Measurements from ENCODE around the gene ADGRG1. TPM values are rescaled to one million over a fixed set of nuclear protein-coding genes. Genes with fewer than 3 reads are reported as not detected.

The ADGRG1 gene
- total RNA-seq: 0.51 and 1.8 TPM in 2 replicates
- 1.6 and 7.2 TPM in 2 replicates for polyA plus RNA-seq
- 4.4 and 12.2 TPM in 2 replicates for polyA plus RNA-seq (2012)
- polyA minus RNA-seq (ENCODE audit: low replicate concordance): 10.7 and 27.9 TPM in 2 replicates

DNA sequence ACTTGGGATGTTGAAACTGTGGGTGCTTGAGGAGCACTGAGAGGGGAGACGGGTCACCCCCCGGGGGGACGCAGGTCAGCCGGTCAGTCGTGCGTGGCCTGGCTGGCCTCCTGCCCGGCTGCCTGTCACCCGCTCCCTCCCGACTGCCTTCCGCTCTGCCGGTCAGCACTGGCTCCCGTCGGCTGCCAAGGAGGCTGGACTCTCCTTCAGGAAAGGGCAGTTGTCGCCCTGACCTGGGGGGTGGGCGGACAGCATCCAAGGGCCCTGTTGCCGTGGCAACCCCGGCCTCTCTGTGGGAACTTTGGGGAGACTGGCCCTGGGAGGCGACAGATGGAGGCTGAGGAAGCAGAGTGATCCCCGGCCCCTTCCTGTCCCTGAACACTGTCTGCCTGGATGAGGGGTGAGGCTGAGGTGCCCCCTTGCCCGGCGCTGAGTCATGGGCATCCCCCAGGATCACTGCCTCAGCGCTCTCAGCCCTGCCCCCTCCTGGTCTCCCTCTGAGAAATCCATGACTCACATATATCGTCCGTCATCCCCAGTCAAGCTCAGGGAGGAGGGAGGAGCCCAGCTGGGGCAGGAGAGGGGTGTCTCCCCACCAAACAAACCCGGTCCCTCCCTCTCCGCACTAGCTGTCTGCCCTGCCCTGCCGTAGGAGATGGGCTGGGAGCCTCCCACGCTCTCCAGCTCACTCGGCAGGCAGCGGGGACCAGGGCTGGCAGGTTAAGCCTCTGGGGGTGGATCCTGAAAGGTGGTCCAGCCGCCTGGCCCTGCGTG, at the start of gene ADGRG1:
TSS of gene ADGRG1 (plus strand) at position 623 of the 774 bp plus-strand sequence. CDS start 21,658 bp downstream, outside the sequence.
- H3K9ac ChIP-seq (ENCODE audit: insufficient read depth, low read length): peak within 1 kb of the TSS; percentile 74
- no peaks in the 10 kb centered on the region for H3K9me3 ChIP-seq (ENCODE audit: control insufficient read depth, insufficient read depth, low read depth, low read length)
- H3K79me2 ChIP-seq (ENCODE audit: control insufficient read depth, insufficient read depth, low read length): peaks cover 3% of the 10 kb centered on the region
- H2AFZ ChIP-seq (ENCODE audit: low read length): peak within 1 kb of the TSS; percentile 59
- TF ChIP-seq, protein P1, sequence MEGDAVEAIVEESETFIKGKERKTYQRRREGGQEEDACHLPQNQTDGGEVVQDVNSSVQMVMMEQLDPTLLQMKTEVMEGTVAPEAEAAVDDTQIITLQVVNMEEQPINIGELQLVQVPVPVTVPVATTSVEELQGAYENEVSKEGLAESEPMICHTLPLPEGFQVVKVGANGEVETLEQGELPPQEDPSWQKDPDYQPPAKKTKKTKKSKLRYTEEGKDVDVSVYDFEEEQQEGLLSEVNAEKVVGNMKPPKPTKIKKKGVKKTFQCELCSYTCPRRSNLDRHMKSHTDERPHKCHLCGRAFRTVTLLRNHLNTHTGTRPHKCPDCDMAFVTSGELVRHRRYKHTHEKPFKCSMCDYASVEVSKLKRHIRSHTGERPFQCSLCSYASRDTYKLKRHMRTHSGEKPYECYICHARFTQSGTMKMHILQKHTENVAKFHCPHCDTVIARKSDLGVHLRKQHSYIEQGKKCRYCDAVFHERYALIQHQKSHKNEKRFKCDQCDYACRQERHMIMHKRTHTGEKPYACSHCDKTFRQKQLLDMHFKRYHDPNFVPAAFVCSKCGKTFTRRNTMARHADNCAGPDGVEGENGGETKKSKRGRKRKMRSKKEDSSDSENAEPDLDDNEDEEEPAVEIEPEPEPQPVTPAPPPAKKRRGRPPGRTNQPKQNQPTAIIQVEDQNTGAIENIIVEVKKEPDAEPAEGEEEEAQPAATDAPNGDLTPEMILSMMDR (conservative IDR thresholded peaks at IDR 0.05 in 1 of 2, IDR thresholded peaks at IDR 0.05 in 1 of 2; ENCODE audit: low read depth in 1 of 2, low read length in 2 of 2): peak in 1 of 2 donors; percentile 26
- TF ChIP-seq EZH2 (IDR thresholded peaks at IDR 0.05; ENCODE audit: low read length, missing control alignments): no peak
- peaks cover 27% of the 10 kb centered on the region for H3K4me1 ChIP-seq (ENCODE audit: control insufficient read depth, extremely low read depth, insufficient read depth, low read length)
- peak within 1 kb of the TSS; percentile 20 to 44 (median 30) for H3K4me3 ChIP-seq (replicated peaks in 1 of 4; ENCODE audit: control extremely low read depth in 1 of 4, insufficient read depth in 1 of 4, low read depth in 3 of 4, low read length in 4 of 4)
- peak within 1 kb of the TSS; percentile 91 for H3K4me2 ChIP-seq (ENCODE audit: extremely low read depth, insufficient read depth, low read length)
- no peaks in the 10 kb centered on the region for H3K36me3 ChIP-seq (ENCODE audit: control insufficient read depth, insufficient read depth, low read length)
- no peaks in the 10 kb centered on the region for H4K20me1 ChIP-seq (ENCODE audit: control insufficient read depth, extremely low read depth, insufficient read depth, low read length)
- peak; percentile 93 to 96 for DNase-seq (ENCODE audit: low read depth in 2 of 2)
- H3K27me3 ChIP-seq (ENCODE audit: control insufficient read depth, insufficient read depth, low read length): no peaks in the 10 kb centered on the region
- H3K27ac ChIP-seq (ENCODE audit: insufficient read depth, low read length): peak within 1 kb of the TSS; percentile 96

DNA sequence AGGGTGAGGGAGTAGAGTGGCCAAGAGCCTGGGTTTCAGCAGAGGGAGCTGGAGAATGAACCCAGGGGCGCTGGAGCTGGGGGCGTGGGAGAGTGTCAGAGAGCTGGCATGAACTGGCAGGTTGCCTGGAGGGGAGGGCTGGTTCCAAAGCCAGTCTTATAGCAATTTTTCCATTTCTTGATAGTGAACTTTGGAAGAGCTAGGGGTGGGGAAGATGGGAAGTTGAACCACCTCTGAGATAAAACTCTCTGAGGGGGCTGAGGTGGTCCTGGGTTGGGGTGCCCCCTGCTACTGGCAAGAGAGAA, 49.1 kb upstream of the ADGRG1 start:
- Histone ChIP-seq H2AFZ (ENCODE audit: low read length) (no peak overlapping the region), H3K9ac (ENCODE audit: insufficient read depth, low read length) (no peak overlapping the region), H4K20me1 (ENCODE audit: control insufficient read depth, extremely low read depth, insufficient read depth, low read length) (no peaks in the 10 kb centered on the region), H3K27ac (ENCODE audit: insufficient read depth, low read length) (no peak overlapping the region), H3K27me3 (ENCODE audit: control insufficient read depth, insufficient read depth, low read length) (peaks cover 5% of the 10 kb centered on the region), H3K36me3 (ENCODE audit: control insufficient read depth, insufficient read depth, low read length) (no peaks in the 10 kb centered on the region), H3K4me2 (ENCODE audit: extremely low read depth, insufficient read depth, low read length) (no peak overlapping the region), H3K79me2 (ENCODE audit: control insufficient read depth, insufficient read depth, low read length) (no peaks in the 10 kb centered on the region), H3K4me1 (ENCODE audit: control insufficient read depth, extremely low read depth, insufficient read depth, low read length) (no peaks in the 10 kb centered on the region), H3K9me3 (ENCODE audit: control insufficient read depth, insufficient read depth, low read depth, low read length) (no peaks in the 10 kb centered on the region), H3K4me3 (replicated peaks in 1 of 4; ENCODE audit: control extremely low read depth in 1 of 4, insufficient read depth in 1 of 4, low read depth in 3 of 4, low read length in 4 of 4) (no peak overlapping the region)
- TF ChIP-seq, protein P1 (conservative IDR thresholded peaks at IDR 0.05 in 1 of 2, IDR thresholded peaks at IDR 0.05 in 1 of 2; ENCODE audit: low read depth in 1 of 2, low read length in 2 of 2): no peak
- no peak for TF ChIP-seq EZH2 (IDR thresholded peaks at IDR 0.05; ENCODE audit: low read length, missing control alignments)
- no peak for DNase-seq (ENCODE audit: low read depth in 2 of 2)

DNA sequence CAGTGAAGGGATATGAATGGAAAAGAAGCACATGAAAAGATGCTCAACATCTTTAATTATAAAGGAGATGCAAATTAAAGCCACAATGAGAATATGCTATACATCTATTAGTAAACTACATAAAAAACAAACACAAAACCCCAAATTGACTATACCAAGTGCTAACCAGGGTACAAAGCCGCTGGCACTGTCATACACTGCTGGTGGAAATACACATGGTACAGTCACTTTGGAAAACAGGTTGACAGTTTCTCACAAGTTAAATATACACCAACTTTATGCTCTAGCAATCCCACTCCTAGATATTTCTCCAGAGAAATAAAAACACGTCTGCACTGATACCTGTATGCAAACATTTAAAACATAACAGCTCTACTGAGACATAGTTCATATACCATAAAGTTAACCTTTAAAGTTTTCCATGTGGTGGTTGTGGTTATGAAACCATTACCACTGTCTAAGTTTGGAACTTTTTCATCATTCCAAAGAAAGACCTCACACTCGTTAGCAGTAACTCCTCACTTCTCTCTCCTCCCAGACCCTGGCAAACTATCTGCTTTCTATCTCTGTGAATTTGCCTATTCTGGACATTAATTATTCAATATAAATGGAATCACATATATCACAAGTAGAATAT, 43.3 kb upstream of the ADGRG1 start:
- no peak overlapping the region for H3K27ac ChIP-seq (ENCODE audit: insufficient read depth, low read length)
- H3K36me3 ChIP-seq (ENCODE audit: control insufficient read depth, insufficient read depth, low read length): no peaks in the 10 kb centered on the region
- H3K4me2 ChIP-seq (ENCODE audit: extremely low read depth, insufficient read depth, low read length): no peak overlapping the region
- H2AFZ ChIP-seq (ENCODE audit: low read length): no peak overlapping the region
- H3K79me2 ChIP-seq (ENCODE audit: control insufficient read depth, insufficient read depth, low read length): no peaks in the 10 kb centered on the region
- DNase-seq (ENCODE audit: low read depth in 2 of 2): no peak
- no peaks in the 10 kb centered on the region for H4K20me1 ChIP-seq (ENCODE audit: control insufficient read depth, extremely low read depth, insufficient read depth, low read length)
- no peaks in the 10 kb centered on the region for H3K4me1 ChIP-seq (ENCODE audit: control insufficient read depth, extremely low read depth, insufficient read depth, low read length)
- TF ChIP-seq, protein P1 (conservative IDR thresholded peaks at IDR 0.05 in 1 of 2, IDR thresholded peaks at IDR 0.05 in 1 of 2; ENCODE audit: low read depth in 1 of 2, low read length in 2 of 2): no peak
- no peak for TF ChIP-seq EZH2 (IDR thresholded peaks at IDR 0.05; ENCODE audit: low read length, missing control alignments)
- peaks cover 5% of the 10 kb centered on the region for H3K27me3 ChIP-seq (ENCODE audit: control insufficient read depth, insufficient read depth, low read length)
- H3K9ac ChIP-seq (ENCODE audit: insufficient read depth, low read length): no peak overlapping the region
- no peak overlapping the region for H3K4me3 ChIP-seq (replicated peaks in 1 of 4; ENCODE audit: control extremely low read depth in 1 of 4, insufficient read depth in 1 of 4, low read depth in 3 of 4, low read length in 4 of 4)
- H3K9me3 ChIP-seq (ENCODE audit: control insufficient read depth, insufficient read depth, low read depth, low read length): no peaks in the 10 kb centered on the region
